ENCODE results near the gene PIPOX. TPM values are rescaled to one million over a fixed set of nuclear protein-coding genes. Genes with fewer than 3 reads are reported as not detected.

The PIPOX gene
- total RNA-seq, 1 donor from 2014 or later = 0.29 TPM

DNA sequence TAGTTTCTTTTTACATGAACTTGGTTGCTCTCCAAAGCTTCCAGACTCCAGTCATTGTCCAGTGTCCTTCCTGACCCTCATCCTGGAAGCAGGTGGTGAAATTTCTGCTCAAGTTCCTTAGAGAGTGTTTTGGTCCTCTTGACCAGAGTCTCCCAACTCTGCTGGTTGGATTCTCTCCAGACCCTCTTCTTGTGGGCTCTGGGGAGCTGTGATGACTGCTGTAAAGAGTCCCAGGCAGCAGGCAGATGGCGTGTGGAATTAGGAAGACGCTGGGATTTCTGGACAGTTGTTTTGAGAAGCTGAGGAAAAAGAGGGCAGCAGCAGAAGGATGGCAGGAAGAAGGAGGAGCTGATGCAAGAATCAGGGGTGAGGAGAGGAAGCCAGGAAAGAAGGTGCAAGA lies 35.5 kb upstream of the PIPOX start:
- Histone ChIP-seq H3K27me3 (ENCODE audit: control insufficient read depth, insufficient read depth, low read length) (peaks cover 61% of the 10 kb centered on the region), H3K4me3 (ENCODE audit: low read depth, low read length) (no peak overlapping the region), H3K36me3 (ENCODE audit: control insufficient read depth, insufficient read depth, low read length) (no peaks in the 10 kb centered on the region)
- DNase-seq (ENCODE audit: low read depth) = no peak
- TF ChIP-seq CTCF (IDR thresholded peaks at IDR 0.05; ENCODE audit: insufficient read depth, low read length, poor library complexity, severe bottlenecking) = no peak

DNA sequence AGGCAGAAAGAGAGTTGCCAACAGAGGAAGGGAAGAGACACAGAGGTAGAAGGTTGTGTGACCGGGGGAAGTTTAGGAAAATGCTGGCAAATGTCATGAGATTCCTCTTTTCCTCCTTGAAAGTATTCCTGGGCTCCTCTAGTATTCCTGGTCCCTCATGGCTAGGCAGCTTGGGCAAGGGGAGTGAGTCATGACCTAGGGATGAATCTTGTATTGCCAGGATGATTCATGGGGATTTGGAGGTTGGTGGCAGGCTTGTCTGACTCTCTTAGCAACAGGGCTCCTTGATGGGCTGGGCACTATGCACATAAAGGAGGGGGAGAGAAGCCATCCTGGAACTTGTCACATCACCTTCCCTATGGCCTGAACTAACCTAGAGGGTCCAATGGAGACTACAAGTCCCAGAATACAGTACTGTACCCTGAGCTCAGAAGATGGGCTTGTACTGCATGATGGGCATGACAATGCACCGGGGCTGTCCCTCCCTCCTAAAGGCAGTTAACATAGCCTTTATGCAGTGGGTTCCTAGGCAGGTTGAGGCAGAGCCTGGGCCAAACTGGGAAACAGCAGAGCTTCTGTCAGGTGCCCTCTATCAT lies 35.0 kb upstream of the PIPOX start:
- Histone ChIP-seq H3K27me3 (ENCODE audit: control insufficient read depth, insufficient read depth, low read length) (peaks cover 57% of the 10 kb centered on the region), H3K4me3 (ENCODE audit: low read depth, low read length) (no peak overlapping the region), H3K36me3 (ENCODE audit: control insufficient read depth, insufficient read depth, low read length) (no peaks in the 10 kb centered on the region)
- peak; percentile 37 for DNase-seq (ENCODE audit: low read depth)
- TF ChIP-seq CTCF (IDR thresholded peaks at IDR 0.05; ENCODE audit: insufficient read depth, low read length, poor library complexity, severe bottlenecking) = no peak

- TF ChIP-seq CTCF (IDR thresholded peaks at IDR 0.05; ENCODE audit: insufficient read depth, low read length, poor library complexity, severe bottlenecking) = no peak
- H3K27me3 ChIP-seq (ENCODE audit: control insufficient read depth, insufficient read depth, low read length) = peaks cover 50% of the 10 kb centered on the region
Observed at GRCh38 chr17:29008591-29008990, 34.4 kb upstream of the PIPOX start.

DNA sequence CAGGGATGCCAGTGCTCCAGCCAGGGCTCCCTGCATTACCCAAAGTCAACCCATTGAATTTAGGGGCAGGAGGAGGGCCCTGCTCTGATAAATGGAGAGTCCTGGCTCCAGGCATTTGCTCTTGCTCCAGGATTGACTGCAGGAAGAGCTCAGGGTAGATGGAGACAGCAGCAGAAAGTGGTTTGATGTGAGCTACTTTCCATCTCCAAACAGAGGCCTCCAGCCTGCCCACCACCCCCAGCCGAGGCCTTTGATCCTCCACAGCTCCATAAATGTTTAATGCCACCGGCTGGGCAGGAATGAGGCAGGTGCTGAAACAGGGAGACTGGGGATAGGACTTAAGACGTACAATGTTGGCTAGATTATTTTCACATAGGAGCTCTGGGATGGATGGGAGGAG lies 32.8 kb upstream of the PIPOX start:
- Histone ChIP-seq H3K36me3 (ENCODE audit: control insufficient read depth, insufficient read depth, low read length) (no peaks in the 10 kb centered on the region), H3K4me3 (ENCODE audit: low read depth, low read length) (no peak overlapping the region), H3K27me3 (ENCODE audit: control insufficient read depth, insufficient read depth, low read length) (peaks cover 40% of the 10 kb centered on the region)
- no peak for DNase-seq (ENCODE audit: low read depth)
- no peak for TF ChIP-seq CTCF (IDR thresholded peaks at IDR 0.05; ENCODE audit: insufficient read depth, low read length, poor library complexity, severe bottlenecking)

More at GRCh38 chr17:29008591-29008990, 34.4 kb upstream of the PIPOX start:
- H3K36me3 ChIP-seq (ENCODE audit: control insufficient read depth, insufficient read depth, low read length) = no peaks in the 10 kb centered on the region
- no peak overlapping the region for H3K4me3 ChIP-seq (ENCODE audit: low read depth, low read length)
- DNase-seq (ENCODE audit: low read depth) = no peak

DNA sequence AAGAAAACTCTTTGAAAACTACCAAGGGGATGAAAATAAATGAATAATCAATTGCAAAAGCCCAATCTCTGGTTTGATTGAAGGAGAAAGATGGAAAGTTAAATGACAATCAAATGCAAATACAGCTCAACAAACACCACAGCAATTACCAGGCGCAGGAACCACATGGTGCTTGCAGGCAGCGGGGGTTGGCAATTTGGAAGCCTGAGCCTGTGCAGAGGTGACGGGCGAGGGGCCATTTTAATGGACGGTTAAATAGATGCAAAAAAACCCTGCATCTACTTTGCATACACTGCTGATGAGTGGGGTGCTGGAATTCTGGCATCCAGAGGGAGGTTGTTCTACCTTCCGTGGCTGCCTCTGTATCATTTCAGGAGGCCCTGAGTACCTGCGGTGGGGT lies 32.4 kb upstream of the PIPOX start:
- H3K4me3 ChIP-seq (ENCODE audit: low read depth, low read length) = no peak overlapping the region
- H3K36me3 ChIP-seq (ENCODE audit: control insufficient read depth, insufficient read depth, low read length) = no peaks in the 10 kb centered on the region
- peaks cover 36% of the 10 kb centered on the region for H3K27me3 ChIP-seq (ENCODE audit: control insufficient read depth, insufficient read depth, low read length)
- no peak for TF ChIP-seq CTCF (IDR thresholded peaks at IDR 0.05; ENCODE audit: insufficient read depth, low read length, poor library complexity, severe bottlenecking)
- no peak for DNase-seq (ENCODE audit: low read depth)

GRCh38 chr17:29012535-29012934 lies 30.4 kb upstream of the PIPOX start:
- no peak for DNase-seq (ENCODE audit: low read depth)
- Histone ChIP-seq H3K36me3 (ENCODE audit: control insufficient read depth, insufficient read depth, low read length) (no peaks in the 10 kb centered on the region), H3K4me3 (ENCODE audit: low read depth, low read length) (no peak overlapping the region), H3K27me3 (ENCODE audit: control insufficient read depth, insufficient read depth, low read length) (peaks cover 36% of the 10 kb centered on the region)
- no peak for TF ChIP-seq CTCF (IDR thresholded peaks at IDR 0.05; ENCODE audit: insufficient read depth, low read length, poor library complexity, severe bottlenecking)
